Measurements from ENCODE around the gene TMPRSS4.

Gene TMPRSS4

GRCh38 chr11:118157186-118157895 is 80.5 kb downstream of the TMPRSS4 start:
- no peak for DNase-seq

GRCh38 chr11:118161786-118162185 is 84.9 kb downstream of the TMPRSS4 start:
- DNase-seq: no peak

- no peak for DNase-seq
Observed at GRCh38 chr11:118162846-118163245, 86.0 kb downstream of the TMPRSS4 start.

GRCh38 chr11:118163494-118163893 is 86.6 kb downstream of the TMPRSS4 start:
- no peak for DNase-seq

GRCh38 chr11:118164885-118165284 is 88.0 kb downstream of the TMPRSS4 start:
- DNase-seq: no peak

- no peak for DNase-seq
Observed at GRCh38 chr11:118166641-118167040, 89.8 kb downstream of the TMPRSS4 start.

- DNase-seq: no peak
Observed at GRCh38 chr11:118167253-118167652, 90.4 kb downstream of the TMPRSS4 start.

GRCh38 chr11:118167906-118168305 is 91.0 kb downstream of the TMPRSS4 start:
- DNase-seq: no peak

GRCh38 chr11:118168316-118168715 is 91.4 kb downstream of the TMPRSS4 start:
- no peak for DNase-seq

GRCh38 chr11:118168751-118169150 is 91.9 kb downstream of the TMPRSS4 start:
- no peak for DNase-seq

GRCh38 chr11:118169300-118170140 is 92.6 kb downstream of the TMPRSS4 start:
- no peak for DNase-seq

- DNase-seq: no peak
Observed at GRCh38 chr11:118170231-118170630, 93.4 kb downstream of the TMPRSS4 start.

GRCh38 chr11:118170882-118171268 is 94.0 kb downstream of the TMPRSS4 start:
- no peak for DNase-seq
